ENCODE measurements around the gene EVA1A.

- TF ChIP-seq CTCF (conservative IDR thresholded peaks at IDR 0.05; ENCODE audit: low read length) (no peak), EZH2phosphoT487 (IDR thresholded peaks at IDR 0.05; ENCODE audit: borderline replicate concordance, low read depth, low read length) (no peak)
Measured at GRCh38 chr2:75563591-75563990, 2.9 kb upstream of the EVA1A start.
